WTC11 (cell line): ENCODE measurements around the gene COL20A1. TPM values are rescaled to one million over a fixed set of nuclear protein-coding genes. Genes with fewer than 3 reads are reported as not detected.

Experiments used
- CBFB ChIP-seq: sonication (generic); formaldehyde crosslinking; IDR thresholded peaks from 2 replicates; pipeline ENCODE4 v1.8.1; 2022; ENCODE audit warnings: mild to moderate bottlenecking, low read depth, missing genetic modification reagents
- CREB1 ChIP-seq: sonication (generic); formaldehyde crosslinking; IDR thresholded peaks from 2 replicates; pipeline ENCODE4 v1.8.0; 2023; ENCODE audit warnings: mild to moderate bottlenecking, missing genetic modification reagents
- CREM ChIP-seq: sonication (generic); formaldehyde crosslinking; IDR thresholded peaks from 2 replicates; pipeline ENCODE4 v1.8.1; 2022; ENCODE audit warnings: mild to moderate bottlenecking, missing genetic modification reagents, moderate library complexity
- FOXJ3 ChIP-seq: sonication (generic); formaldehyde crosslinking; IDR thresholded peaks from 2 replicates; pipeline ENCODE4 v1.9.0; 2021; ENCODE audit warnings: missing genetic modification reagents, mild to moderate bottlenecking, borderline replicate concordance
- FOXP1 ChIP-seq: sonication (generic); formaldehyde crosslinking; IDR thresholded peaks from 2 replicates; pipeline ENCODE4 v1.8.0; 2022; ENCODE audit warnings: missing genetic modification reagents, mild to moderate bottlenecking, moderate library complexity, borderline replicate concordance
- NR3C1 ChIP-seq: sonication (generic); formaldehyde crosslinking; conservative IDR thresholded peaks from 2 replicates; pipeline ENCODE4 v1.8.1; 2023; ENCODE audit warnings: low read depth, mild to moderate bottlenecking, missing genetic modification reagents
- SP1 ChIP-seq: sonication (generic); formaldehyde crosslinking; conservative IDR thresholded peaks from 2 replicates; pipeline ENCODE4 v1.8.1; 2022; ENCODE audit warnings: missing genetic modification reagents
- TEAD1 ChIP-seq: sonication (generic); formaldehyde crosslinking; IDR thresholded peaks from 2 replicates; pipeline ENCODE4 v1.8.0; 2022; ENCODE audit warnings: mild to moderate bottlenecking, missing genetic modification reagents
- TP53 ChIP-seq: sonication (generic); formaldehyde crosslinking; IDR thresholded peaks from 2 replicates; pipeline ENCODE4 v1.8.1; 2023; ENCODE audit warnings: mild to moderate bottlenecking, missing genetic modification reagents
- ZNF232 ChIP-seq: sonication (generic); formaldehyde crosslinking; IDR thresholded peaks from 2 replicates; pipeline ENCODE4 v1.8.0; 2022; ENCODE audit warnings: mild to moderate bottlenecking, missing genetic modification reagents
- ZNF416 ChIP-seq: fragments of 250-450 bp; sonication (Bioruptor Pico); IDR thresholded peaks from 2 replicates; pipeline ENCODE4 v1.9.0; 2021; ENCODE audit warnings: mild to moderate bottlenecking, inconsistent platforms
- total RNA-seq: library from RNA; stranded (reverse); gene quantifications from 3 replicates; pipeline ENCODE4 v1.2.3, GENCODE V29; 2021
- TF ChIP-seq, protein P1 (sequence below): sonication (generic); formaldehyde crosslinking; IDR thresholded peaks from 2 replicates; pipeline ENCODE4 v1.8.1; 2023; ENCODE audit warnings: mild to moderate bottlenecking, missing genetic modification reagents
- TF ChIP-seq, protein P2 (sequence below): sonication (generic); formaldehyde crosslinking; IDR thresholded peaks from 2 replicates; pipeline ENCODE4 v1.8.0; 2023; ENCODE audit warnings: missing genetic modification reagents, mild to moderate bottlenecking, borderline replicate concordance
- TF ChIP-seq, protein P3 (sequence below): sonication (generic); formaldehyde crosslinking; IDR thresholded peaks from 2 replicates; pipeline ENCODE4 v1.8.1; 2022; ENCODE audit warnings: mild to moderate bottlenecking, moderate library complexity, missing genetic modification reagents
- TF ChIP-seq, protein P4 (sequence below): sonication (generic); formaldehyde crosslinking; IDR thresholded peaks from 2 replicates; pipeline ENCODE4 v1.8.0; 2022; ENCODE audit warnings: mild to moderate bottlenecking, missing genetic modification reagents
- TF ChIP-seq, protein P5 (sequence below): sonication (generic); formaldehyde crosslinking; IDR thresholded peaks from 2 replicates; pipeline ENCODE4 v1.8.1; 2022; ENCODE audit warnings: mild to moderate bottlenecking, missing genetic modification reagents, moderate library complexity, borderline replicate concordance
- TF ChIP-seq, protein P6 (sequence below): fragments of 250-450 bp; sonication (Bioruptor Pico); IDR thresholded peaks from 2 replicates; pipeline ENCODE4 v1.9.0; 2021; ENCODE audit warnings: moderate library complexity, mild to moderate bottlenecking, inconsistent platforms, borderline replicate concordance

Gene COL20A1
- total RNA-seq, 1 experiment from 2014 or later: 1.3 TPM

DNA sequence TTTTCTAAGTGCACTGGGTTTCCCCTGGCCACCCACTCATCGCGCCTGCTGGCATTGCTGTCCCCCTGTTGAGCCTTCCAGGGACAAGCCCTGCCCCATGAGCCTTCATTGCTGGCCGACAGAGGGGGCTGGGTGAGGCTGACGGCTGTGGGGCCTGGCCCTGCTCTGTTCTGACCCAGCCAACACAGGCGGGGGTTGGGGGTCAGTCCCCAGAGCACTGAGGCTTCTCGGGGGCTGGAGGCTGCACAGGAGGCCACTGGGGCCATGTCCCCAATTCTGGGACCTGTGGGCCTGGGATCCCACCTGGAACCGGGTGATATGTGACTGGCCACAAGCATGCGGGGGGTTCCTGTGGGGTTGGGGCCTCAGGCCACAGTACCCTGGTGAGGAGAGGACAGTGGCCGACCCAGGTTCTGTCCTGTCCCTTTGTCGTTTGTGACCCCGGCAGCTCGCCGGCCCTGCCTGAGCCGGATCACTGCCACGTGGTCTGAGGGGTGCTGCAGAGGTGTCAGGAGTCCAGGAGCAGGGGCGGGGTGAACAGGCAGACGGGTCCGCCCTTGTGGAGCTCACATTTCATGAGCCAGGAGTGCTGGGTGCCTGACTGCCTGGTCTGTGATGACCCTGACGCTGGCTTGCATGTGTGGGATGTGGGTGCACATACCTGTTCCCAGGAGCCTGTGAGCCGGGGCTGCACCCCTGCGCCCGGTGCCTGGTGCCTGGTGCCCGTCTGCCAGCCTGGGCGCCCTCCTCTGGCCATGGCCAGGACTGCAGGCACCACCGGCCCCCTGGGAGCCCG lies 2.1 kb upstream of the COL20A1 start (continued):
- no peak for TF ChIP-seq ZNF416 (CRISPR knock-in tag)
- TF ChIP-seq FOXP1 (CRISPR knock-in tag): peak; percentile 40; the same call in 1 of the 2 replicates
- TF ChIP-seq NR3C1 (CRISPR knock-in tag): no peak
- 0 out of 2 replicates have a peak, but pooled peaks have one; percentile 61 for TF ChIP-seq FOXJ3 (CRISPR knock-in tag)
- TF ChIP-seq CBFB: no peak
- TF ChIP-seq TEAD1 (CRISPR knock-in tag): no peak
- TF ChIP-seq, protein P1, sequence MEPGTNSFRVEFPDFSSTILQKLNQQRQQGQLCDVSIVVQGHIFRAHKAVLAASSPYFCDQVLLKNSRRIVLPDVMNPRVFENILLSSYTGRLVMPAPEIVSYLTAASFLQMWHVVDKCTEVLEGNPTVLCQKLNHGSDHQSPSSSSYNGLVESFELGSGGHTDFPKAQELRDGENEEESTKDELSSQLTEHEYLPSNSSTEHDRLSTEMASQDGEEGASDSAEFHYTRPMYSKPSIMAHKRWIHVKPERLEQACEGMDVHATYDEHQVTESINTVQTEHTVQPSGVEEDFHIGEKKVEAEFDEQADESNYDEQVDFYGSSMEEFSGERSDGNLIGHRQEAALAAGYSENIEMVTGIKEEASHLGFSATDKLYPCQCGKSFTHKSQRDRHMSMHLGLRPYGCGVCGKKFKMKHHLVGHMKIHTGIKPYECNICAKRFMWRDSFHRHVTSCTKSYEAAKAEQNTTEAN (CRISPR knock-in tag): peak; percentile 62; the same call in 1 of the 2 replicates
- 0 out of 2 replicates have a peak, but pooled peaks have one; percentile 25 for TF ChIP-seq SP1 (CRISPR knock-in tag)
- TF ChIP-seq, protein P2, sequence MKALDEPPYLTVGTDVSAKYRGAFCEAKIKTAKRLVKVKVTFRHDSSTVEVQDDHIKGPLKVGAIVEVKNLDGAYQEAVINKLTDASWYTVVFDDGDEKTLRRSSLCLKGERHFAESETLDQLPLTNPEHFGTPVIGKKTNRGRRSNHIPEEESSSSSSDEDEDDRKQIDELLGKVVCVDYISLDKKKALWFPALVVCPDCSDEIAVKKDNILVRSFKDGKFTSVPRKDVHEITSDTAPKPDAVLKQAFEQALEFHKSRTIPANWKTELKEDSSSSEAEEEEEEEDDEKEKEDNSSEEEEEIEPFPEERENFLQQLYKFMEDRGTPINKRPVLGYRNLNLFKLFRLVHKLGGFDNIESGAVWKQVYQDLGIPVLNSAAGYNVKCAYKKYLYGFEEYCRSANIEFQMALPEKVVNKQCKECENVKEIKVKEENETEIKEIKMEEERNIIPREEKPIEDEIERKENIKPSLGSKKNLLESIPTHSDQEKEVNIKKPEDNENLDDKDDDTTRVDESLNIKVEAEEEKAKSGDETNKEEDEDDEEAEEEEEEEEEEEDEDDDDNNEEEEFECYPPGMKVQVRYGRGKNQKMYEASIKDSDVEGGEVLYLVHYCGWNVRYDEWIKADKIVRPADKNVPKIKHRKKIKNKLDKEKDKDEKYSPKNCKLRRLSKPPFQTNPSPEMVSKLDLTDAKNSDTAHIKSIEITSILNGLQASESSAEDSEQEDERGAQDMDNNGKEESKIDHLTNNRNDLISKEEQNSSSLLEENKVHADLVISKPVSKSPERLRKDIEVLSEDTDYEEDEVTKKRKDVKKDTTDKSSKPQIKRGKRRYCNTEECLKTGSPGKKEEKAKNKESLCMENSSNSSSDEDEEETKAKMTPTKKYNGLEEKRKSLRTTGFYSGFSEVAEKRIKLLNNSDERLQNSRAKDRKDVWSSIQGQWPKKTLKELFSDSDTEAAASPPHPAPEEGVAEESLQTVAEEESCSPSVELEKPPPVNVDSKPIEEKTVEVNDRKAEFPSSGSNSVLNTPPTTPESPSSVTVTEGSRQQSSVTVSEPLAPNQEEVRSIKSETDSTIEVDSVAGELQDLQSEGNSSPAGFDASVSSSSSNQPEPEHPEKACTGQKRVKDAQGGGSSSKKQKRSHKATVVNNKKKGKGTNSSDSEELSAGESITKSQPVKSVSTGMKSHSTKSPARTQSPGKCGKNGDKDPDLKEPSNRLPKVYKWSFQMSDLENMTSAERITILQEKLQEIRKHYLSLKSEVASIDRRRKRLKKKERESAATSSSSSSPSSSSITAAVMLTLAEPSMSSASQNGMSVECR: 0 out of 2 replicates have a peak, but pooled peaks have one; percentile 12
- TF ChIP-seq, protein P3, sequence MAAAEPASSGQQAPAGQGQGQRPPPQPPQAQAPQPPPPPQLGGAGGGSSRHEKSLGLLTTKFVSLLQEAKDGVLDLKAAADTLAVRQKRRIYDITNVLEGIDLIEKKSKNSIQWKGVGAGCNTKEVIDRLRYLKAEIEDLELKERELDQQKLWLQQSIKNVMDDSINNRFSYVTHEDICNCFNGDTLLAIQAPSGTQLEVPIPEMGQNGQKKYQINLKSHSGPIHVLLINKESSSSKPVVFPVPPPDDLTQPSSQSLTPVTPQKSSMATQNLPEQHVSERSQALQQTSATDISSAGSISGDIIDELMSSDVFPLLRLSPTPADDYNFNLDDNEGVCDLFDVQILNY (CRISPR knock-in tag): no peak
- 0 out of 2 replicates have a peak, but pooled peaks have one; percentile 35 for TF ChIP-seq TP53
- TF ChIP-seq, protein P4, sequence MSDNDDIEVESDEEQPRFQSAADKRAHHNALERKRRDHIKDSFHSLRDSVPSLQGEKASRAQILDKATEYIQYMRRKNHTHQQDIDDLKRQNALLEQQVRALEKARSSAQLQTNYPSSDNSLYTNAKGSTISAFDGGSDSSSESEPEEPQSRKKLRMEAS (CRISPR knock-in tag): peak; percentile 54
- TF ChIP-seq CREB1 (CRISPR knock-in tag): no peak
- TF ChIP-seq, protein P5, sequence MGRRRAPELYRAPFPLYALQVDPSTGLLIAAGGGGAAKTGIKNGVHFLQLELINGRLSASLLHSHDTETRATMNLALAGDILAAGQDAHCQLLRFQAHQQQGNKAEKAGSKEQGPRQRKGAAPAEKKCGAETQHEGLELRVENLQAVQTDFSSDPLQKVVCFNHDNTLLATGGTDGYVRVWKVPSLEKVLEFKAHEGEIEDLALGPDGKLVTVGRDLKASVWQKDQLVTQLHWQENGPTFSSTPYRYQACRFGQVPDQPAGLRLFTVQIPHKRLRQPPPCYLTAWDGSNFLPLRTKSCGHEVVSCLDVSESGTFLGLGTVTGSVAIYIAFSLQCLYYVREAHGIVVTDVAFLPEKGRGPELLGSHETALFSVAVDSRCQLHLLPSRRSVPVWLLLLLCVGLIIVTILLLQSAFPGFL (CRISPR knock-in tag): 0 out of 2 replicates have a peak, but pooled peaks have one; percentile 20
- TF ChIP-seq, protein P6, sequence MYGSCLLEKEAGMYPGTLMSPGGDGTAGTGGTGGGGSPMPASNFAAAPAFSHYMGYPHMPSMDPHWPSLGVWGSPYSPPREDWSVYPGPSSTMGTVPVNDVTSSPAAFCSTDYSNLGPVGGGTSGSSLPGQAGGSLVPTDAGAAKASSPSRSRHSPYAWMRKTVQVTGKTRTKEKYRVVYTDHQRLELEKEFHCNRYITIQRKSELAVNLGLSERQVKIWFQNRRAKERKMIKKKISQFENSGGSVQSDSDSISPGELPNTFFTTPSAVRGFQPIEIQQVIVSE (CRISPR knock-in tag): no peak
- TF ChIP-seq CREM (CRISPR knock-in tag): no peak
- TF ChIP-seq ZNF232 (CRISPR knock-in tag): no peak
